ENCODE measurements around the gene DNLZ.

DNLZ gene

GRCh38 chr9:136395345-136396218 lies 32.0 kb upstream of the DNLZ start:
- no peak for DNase-seq

GRCh38 chr9:136395020-136395340 lies 31.4 kb upstream of the DNLZ start:
- DNase-seq: no peak

GRCh38 chr9:136394312-136395019 lies 30.9 kb upstream of the DNLZ start:
- no peak for DNase-seq

- DNase-seq: no peak
Observed at GRCh38 chr9:136393531-136393930, 30.0 kb upstream of the DNLZ start.

GRCh38 chr9:136392538-136393449 lies 29.2 kb upstream of the DNLZ start:
- no peak for DNase-seq

- DNase-seq: no peak
Observed at GRCh38 chr9:136391737-136392537, 28.4 kb upstream of the DNLZ start.

GRCh38 chr9:136389396-136389795 lies 25.9 kb upstream of the DNLZ start:
- no peak for DNase-seq

GRCh38 chr9:136387217-136387616 lies 23.7 kb upstream of the DNLZ start:
- no peak for DNase-seq

GRCh38 chr9:136386018-136386417 lies 22.5 kb upstream of the DNLZ start:
- DNase-seq: no peak

GRCh38 chr9:136385015-136385414 lies 21.5 kb upstream of the DNLZ start:
- no peak for DNase-seq

- no peak for DNase-seq
Observed at GRCh38 chr9:136383436-136383835, 19.9 kb upstream of the DNLZ start.

GRCh38 chr9:136381966-136382513 lies 18.5 kb upstream of the DNLZ start:
- no peak for DNase-seq

GRCh38 chr9:136381311-136381710 lies 17.8 kb upstream of the DNLZ start:
- DNase-seq: no peak

GRCh38 chr9:136380381-136380780 lies 16.8 kb upstream of the DNLZ start:
- DNase-seq: no peak

- DNase-seq: no peak
Observed at GRCh38 chr9:136379891-136380290, 16.3 kb upstream of the DNLZ start.

GRCh38 chr9:136379401-136379800 lies 15.9 kb upstream of the DNLZ start:
- no peak for DNase-seq

GRCh38 chr9:136379003-136379287 lies 15.4 kb upstream of the DNLZ start:
- DNase-seq: no peak

GRCh38 chr9:136378170-136379002 lies 14.8 kb upstream of the DNLZ start:
- DNase-seq: no peak

- DNase-seq: no peak
Observed at GRCh38 chr9:136377341-136378169, 14.0 kb upstream of the DNLZ start.

GRCh38 chr9:136376457-136376856 lies 12.9 kb upstream of the DNLZ start:
- no peak for DNase-seq

- no peak for DNase-seq
Observed at GRCh38 chr9:136375096-136375495, 11.6 kb upstream of the DNLZ start.

All from NCI-H187 (cell line).